GM18505 (cell line): Measurements from ENCODE around the gene FYB1.

Experiments used
- ATAC-seq: cut with Tn5 transposase; IDR thresholded peaks from one replicate; pipeline ENCODE4 v1.9.1; 2021; ENCODE audit not compliant: unreplicated experiment
- POLR2A ChIP-seq: IDR thresholded peaks from 4 replicates; pipeline ENCODE4 v1.6.1; 2011; ENCODE audit warnings: borderline replicate concordance; ENCODE audit not compliant: insufficient read depth, insufficient read length; ENCODE audit errors: extremely low read depth

Gene FYB1

GRCh38 chr5:39072925-39073766 is 146.2 kb downstream of the FYB1 start:
- peak; percentile 61 for TF ChIP-seq POLR2A

GRCh38 chr5:39068099-39068498 is 151.3 kb downstream of the FYB1 start:
- no peak for ATAC-seq
- no peak for TF ChIP-seq POLR2A

More at GRCh38 chr5:39072925-39073766, 146.2 kb downstream of the FYB1 start:
- peak; percentile 41 for ATAC-seq

- no peak for TF ChIP-seq POLR2A
- no peak for ATAC-seq
These were observed 154.9 kb downstream of the FYB1 start for GRCh38 chr5:39064450-39064849.

GRCh38 chr5:39063037-39063436 is 156.3 kb downstream of the FYB1 start:
- ATAC-seq = no peak
- TF ChIP-seq POLR2A = no peak

- no peak for TF ChIP-seq POLR2A
- ATAC-seq = no peak
These were observed 156.8 kb downstream of the FYB1 start for GRCh38 chr5:39062530-39062929.

- no peak for TF ChIP-seq POLR2A
- ATAC-seq = no peak
These were observed 157.3 kb downstream of the FYB1 start for GRCh38 chr5:39062104-39062503.

- no peak for ATAC-seq
- no peak for TF ChIP-seq POLR2A
These were observed 160.3 kb downstream of the FYB1 start for GRCh38 chr5:39059064-39059463.

- peak; percentile 72 for ATAC-seq
- no peak for TF ChIP-seq POLR2A
These were observed 161.0 kb downstream of the FYB1 start for GRCh38 chr5:39058178-39058921.

- TF ChIP-seq POLR2A = no peak
- peak; percentile 45 for ATAC-seq
These were observed 161.6 kb downstream of the FYB1 start for GRCh38 chr5:39057734-39058133.

GRCh38 chr5:39055768-39056398 is 163.5 kb downstream of the FYB1 start:
- no peak for ATAC-seq
- no peak for TF ChIP-seq POLR2A
